ENCODE data around the gene LDLRAD4.

GRCh38 chr18:13436576-13436975 is 218.0 kb downstream of the LDLRAD4 start:
- TF ChIP-seq EP300 (IDR thresholded peaks at IDR 0.05; ENCODE audit: borderline replicate concordance) = no peak
- no peak for TF ChIP-seq TAF1 (IDR thresholded peaks at IDR 0.05; ENCODE audit: low read depth)
- TF ChIP-seq REST (IDR thresholded peaks at IDR 0.05; ENCODE audit: low read depth) = no peak
- TF ChIP-seq MAX (IDR thresholded peaks at IDR 0.05) = no peak
- TF ChIP-seq TEAD4 (IDR thresholded peaks at IDR 0.05) = no peak
- TF ChIP-seq YY1 (IDR thresholded peaks at IDR 0.05; ENCODE audit: low read depth) = no peak
- no peak for TF ChIP-seq CEBPB (IDR thresholded peaks at IDR 0.05)
- TF ChIP-seq FOXM1 (IDR thresholded peaks at IDR 0.05; ENCODE audit: borderline replicate concordance, low read depth) = no peak
- TF ChIP-seq NFIC (IDR thresholded peaks at IDR 0.05) = no peak
- no peak for TF ChIP-seq RAD21 (IDR thresholded peaks at IDR 0.05; ENCODE audit: low read depth)
- TF ChIP-seq EGR1 (IDR thresholded peaks at IDR 0.05) = no peak
- TF ChIP-seq CREB1 (IDR thresholded peaks at IDR 0.05; ENCODE audit: low read depth) = no peak
- no peak for TF ChIP-seq USF1 (IDR thresholded peaks at IDR 0.05)
- TF ChIP-seq TCF12 (IDR thresholded peaks at IDR 0.05; ENCODE audit: low read depth) = no peak
